Fibroblast of lung (primary cell): ENCODE results near the gene C2CD4A.

Experiments used
- EZH2 ChIP-seq: IDR thresholded peaks from 2 replicates; pipeline ENCODE4 v1.5.1; 2012; ENCODE audit warnings: low read length, control low read depth, mild to moderate bottlenecking; ENCODE audit errors: missing control alignments
- TF ChIP-seq, protein P1 (sequence below), 2 donors: IDR thresholded peaks in 1 of 2; conservative IDR thresholded peaks in 1 of 2; 1 replicate in 1 of 2; 2 replicates in 1 of 2; pipeline ENCODE4 v1.5.1; 2011 to 2012; ENCODE audit warnings: low read length in 2 of 2, control low read depth in 1 of 2, inconsistent platforms in 1 of 2, low read depth in 1 of 2, mild to moderate bottlenecking in 1 of 2

DNA sequence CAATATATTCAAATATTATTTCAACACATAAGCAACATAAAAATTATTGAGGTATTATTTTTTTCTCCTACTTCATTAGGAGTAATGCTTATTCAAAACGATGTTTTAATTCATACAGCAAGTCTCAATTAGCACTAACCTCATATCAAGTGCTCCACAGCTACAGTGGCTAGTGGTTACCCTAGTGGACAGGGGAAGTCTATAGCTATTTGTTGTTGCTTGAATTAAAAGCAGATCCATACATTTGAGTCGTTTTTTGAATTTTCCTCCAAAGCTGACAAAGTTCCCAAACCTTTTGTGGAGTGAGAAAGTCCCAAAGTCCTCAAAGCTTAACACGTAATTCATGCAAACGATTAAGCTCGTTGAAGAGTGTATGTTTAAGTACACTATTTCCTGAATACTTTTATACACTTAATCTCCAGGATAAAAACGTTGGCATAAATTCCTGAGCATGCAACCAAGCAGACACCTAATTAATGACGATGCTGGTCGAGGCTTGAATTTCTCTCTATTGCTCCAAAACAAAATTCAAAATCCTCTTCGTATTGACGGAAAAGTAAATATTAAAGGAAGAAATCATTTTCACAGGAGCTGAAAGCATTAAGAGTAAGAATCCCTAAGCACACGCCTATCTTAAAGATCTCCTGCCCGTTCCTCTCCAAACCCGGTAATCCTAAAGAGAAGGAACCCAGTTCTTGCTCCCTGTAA lies 7.5 kb upstream of the C2CD4A start:
- TF ChIP-seq, protein P1, sequence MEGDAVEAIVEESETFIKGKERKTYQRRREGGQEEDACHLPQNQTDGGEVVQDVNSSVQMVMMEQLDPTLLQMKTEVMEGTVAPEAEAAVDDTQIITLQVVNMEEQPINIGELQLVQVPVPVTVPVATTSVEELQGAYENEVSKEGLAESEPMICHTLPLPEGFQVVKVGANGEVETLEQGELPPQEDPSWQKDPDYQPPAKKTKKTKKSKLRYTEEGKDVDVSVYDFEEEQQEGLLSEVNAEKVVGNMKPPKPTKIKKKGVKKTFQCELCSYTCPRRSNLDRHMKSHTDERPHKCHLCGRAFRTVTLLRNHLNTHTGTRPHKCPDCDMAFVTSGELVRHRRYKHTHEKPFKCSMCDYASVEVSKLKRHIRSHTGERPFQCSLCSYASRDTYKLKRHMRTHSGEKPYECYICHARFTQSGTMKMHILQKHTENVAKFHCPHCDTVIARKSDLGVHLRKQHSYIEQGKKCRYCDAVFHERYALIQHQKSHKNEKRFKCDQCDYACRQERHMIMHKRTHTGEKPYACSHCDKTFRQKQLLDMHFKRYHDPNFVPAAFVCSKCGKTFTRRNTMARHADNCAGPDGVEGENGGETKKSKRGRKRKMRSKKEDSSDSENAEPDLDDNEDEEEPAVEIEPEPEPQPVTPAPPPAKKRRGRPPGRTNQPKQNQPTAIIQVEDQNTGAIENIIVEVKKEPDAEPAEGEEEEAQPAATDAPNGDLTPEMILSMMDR (conservative IDR thresholded peaks at IDR 0.05 in 1 of 2, IDR thresholded peaks at IDR 0.05 in 1 of 2; ENCODE audit: low read depth in 1 of 2, low read length in 2 of 2): peak in 1 of 2 donors; percentile 31
- TF ChIP-seq EZH2: no peak
